Chondrocyte (in vitro differentiated cells): ENCODE measurements around the gene PGGT1B. TPM values are rescaled to one million over a fixed set of nuclear protein-coding genes. Genes with fewer than 3 reads are reported as not detected.

Experiments used
- DNase-seq: peaks from one replicate; pipeline ENCODE4 v3.0.0; 2021; ENCODE audit warnings: mixed read lengths, low spot score
- H3K27ac Mint-ChIP-seq: one replicate; pipeline ENCODE4 v1.8.0; 2021; ENCODE audit warnings: mild to moderate bottlenecking, moderate library complexity, mixed read lengths; ENCODE audit not compliant: unreplicated experiment
- H3K27me3 Mint-ChIP-seq: 2 replicates; pipeline ENCODE4 v1.8.0; 2021; ENCODE audit warnings: low read depth, mixed read lengths
- H3K36me3 Mint-ChIP-seq: 2 replicates; pipeline ENCODE4 v1.8.0; 2021; ENCODE audit warnings: low read depth, mixed read lengths
- H3K4me1 Mint-ChIP-seq: 2 replicates; pipeline ENCODE4 v1.8.0; 2021; ENCODE audit warnings: low read depth, mild to moderate bottlenecking, mixed read lengths
- H3K4me3 Mint-ChIP-seq: one replicate; pipeline ENCODE4 v1.8.0; 2021; ENCODE audit warnings: mild to moderate bottlenecking, moderate library complexity, mixed read lengths; ENCODE audit not compliant: unreplicated experiment
- H3K9me3 Mint-ChIP-seq: 2 replicates; pipeline ENCODE4 v1.8.0; 2021; ENCODE audit warnings: low read depth, mixed read lengths
- long read RNA-seq: library from polyadenylated mRNA; stranded (forward); transcript quantifications from one replicate; pipeline ENCODE4 v2.0.0, GENCODE V29; 2021
- total RNA-seq: library from RNA; stranded (reverse); gene quantifications from 3 replicates; pipeline ENCODE4 v1.2.1, GENCODE V29; 2021
- TF ChIP-seq, protein P1 (sequence below): fragments of 200-600 bp; sonication (generic); IDR thresholded peaks from 2 replicates; pipeline ENCODE4 v1.5.0; 2021; ENCODE audit warnings: antibody characterized with exemption, mild to moderate bottlenecking, moderate library complexity

Gene PGGT1B
- 35.6 to 46.2 TPM (median 38.2 TPM) in 3 replicates for total RNA-seq
- long read RNA-seq, full-length matches to known transcripts: 11 of 14 reads
- long read RNA-seq, partial matches to known transcripts: 0 of 14 reads
- long read RNA-seq, other reads (novel, unspliced or antisense): 3 of 14 reads

DNA sequence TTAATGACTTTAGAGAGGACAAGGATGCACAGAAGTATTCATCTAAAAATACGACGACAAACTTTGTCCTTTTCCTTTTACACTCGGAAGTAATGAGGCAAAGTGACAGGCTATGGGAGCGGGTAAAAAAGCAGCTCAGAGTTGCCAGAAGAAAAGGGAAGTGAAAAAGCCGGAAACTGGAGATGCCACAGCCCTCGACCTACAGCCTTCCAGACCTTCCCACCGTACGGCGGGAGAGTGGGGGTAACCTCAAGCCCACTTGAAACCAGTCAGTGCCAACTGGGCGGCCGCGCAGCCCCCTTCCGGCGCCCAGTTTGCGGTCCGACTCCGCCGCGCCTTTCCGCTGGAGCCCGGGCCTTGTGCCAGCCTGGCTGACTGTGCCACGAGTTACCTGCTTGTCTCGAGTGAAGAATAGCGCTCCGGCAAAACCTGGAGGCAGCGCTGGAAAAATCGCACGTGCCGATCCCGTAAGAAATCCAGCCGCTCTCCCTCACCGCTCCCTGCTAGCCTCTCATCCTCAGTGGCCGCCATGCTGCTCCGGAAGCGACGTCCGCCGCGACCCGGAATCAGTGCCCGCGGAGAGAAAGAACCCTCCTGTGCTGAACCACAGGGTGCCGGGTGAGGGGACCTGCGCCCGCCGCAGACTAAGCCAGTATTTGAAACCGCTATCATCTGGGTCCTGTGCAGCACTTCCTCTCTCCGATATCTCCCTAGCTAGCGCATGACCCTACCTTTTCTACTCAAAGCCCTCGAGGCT, at the start of gene PGGT1B:
Gene PGGT1B (minus strand): TSS at position 557 of the 757 bp plus-strand sequence. CDS start 26 bp downstream, at position 531.
- DNase-seq: peak; percentile 95
- Mint-ChIP-seq H3K9me3 (no peaks in the 10 kb centered on the region), H3K4me3 (peak within 1 kb of the TSS; percentile 83), H3K27ac (peak within 1 kb of the TSS; percentile 97), H3K27me3 (no peaks in the 10 kb centered on the region), H3K4me1 (peaks cover 49% of the 10 kb centered on the region), H3K36me3 (no peaks in the 10 kb centered on the region)
- TF ChIP-seq, protein P1, sequence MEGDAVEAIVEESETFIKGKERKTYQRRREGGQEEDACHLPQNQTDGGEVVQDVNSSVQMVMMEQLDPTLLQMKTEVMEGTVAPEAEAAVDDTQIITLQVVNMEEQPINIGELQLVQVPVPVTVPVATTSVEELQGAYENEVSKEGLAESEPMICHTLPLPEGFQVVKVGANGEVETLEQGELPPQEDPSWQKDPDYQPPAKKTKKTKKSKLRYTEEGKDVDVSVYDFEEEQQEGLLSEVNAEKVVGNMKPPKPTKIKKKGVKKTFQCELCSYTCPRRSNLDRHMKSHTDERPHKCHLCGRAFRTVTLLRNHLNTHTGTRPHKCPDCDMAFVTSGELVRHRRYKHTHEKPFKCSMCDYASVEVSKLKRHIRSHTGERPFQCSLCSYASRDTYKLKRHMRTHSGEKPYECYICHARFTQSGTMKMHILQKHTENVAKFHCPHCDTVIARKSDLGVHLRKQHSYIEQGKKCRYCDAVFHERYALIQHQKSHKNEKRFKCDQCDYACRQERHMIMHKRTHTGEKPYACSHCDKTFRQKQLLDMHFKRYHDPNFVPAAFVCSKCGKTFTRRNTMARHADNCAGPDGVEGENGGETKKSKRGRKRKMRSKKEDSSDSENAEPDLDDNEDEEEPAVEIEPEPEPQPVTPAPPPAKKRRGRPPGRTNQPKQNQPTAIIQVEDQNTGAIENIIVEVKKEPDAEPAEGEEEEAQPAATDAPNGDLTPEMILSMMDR: peak; percentile 23

DNA sequence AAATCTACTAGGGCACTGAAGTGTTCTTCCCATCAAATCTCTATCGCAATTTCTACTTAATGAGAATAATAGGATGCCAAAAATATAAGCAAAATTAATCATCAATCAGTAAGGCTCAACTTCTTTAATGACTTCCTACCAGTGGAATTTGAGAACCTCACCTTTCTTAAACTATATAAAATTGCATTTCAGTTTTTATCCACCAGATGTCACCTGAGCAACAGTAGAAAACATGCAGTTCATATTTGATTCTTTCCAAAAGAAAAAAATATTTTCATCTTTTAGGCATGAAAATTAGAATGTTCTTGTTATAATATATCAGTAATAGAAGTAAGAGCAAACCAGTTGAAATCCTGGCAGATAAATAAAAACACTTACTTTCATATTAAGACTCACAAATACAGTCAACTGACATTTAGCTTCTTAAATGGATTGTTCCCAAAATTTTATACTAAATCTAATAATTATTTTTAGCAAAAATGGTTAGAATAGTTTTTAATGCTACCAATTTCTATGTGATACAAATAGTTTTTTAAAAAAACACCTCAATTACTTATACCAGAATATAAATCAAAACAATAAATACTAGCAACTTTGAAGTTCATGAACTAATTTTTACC, 47.2 kb upstream of the PGGT1B start:
- TF ChIP-seq, protein P1: peak; percentile 93
- Mint-ChIP-seq H3K36me3 (no peaks in the 10 kb centered on the region), H3K4me1 (no peaks in the 10 kb centered on the region), H3K27ac (no peak overlapping the region), H3K27me3 (peaks cover 37% of the 10 kb centered on the region), H3K9me3 (no peaks in the 10 kb centered on the region), H3K4me3 (no peak overlapping the region)
- DNase-seq: no peak

DNA sequence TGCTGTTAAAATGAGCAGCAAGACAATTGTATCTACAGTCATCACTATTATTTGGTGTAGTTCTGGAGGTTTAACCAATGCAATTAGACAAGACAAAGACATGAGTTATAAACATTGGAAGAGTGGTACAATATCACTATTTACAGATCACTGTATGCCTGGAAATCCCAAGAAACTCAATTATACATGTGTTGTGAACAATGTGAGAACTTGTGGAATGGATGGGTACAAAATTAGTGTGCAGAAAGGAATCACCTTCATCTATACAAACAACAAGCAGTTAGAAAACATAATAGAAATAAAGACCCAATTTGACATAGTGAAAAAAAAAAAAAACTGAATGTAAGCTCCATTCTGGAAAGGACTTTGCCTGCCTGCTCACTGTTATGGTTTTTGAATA, 46.1 kb upstream of the PGGT1B start:
- H3K27ac Mint-ChIP-seq: no peak overlapping the region
- H3K4me3 Mint-ChIP-seq: no peak overlapping the region
- no peaks in the 10 kb centered on the region for H3K36me3 Mint-ChIP-seq
- H3K9me3 Mint-ChIP-seq: no peaks in the 10 kb centered on the region
- DNase-seq: no peak
- peaks cover 38% of the 10 kb centered on the region for H3K27me3 Mint-ChIP-seq
- no peaks in the 10 kb centered on the region for H3K4me1 Mint-ChIP-seq
- TF ChIP-seq, protein P1: no peak

DNA sequence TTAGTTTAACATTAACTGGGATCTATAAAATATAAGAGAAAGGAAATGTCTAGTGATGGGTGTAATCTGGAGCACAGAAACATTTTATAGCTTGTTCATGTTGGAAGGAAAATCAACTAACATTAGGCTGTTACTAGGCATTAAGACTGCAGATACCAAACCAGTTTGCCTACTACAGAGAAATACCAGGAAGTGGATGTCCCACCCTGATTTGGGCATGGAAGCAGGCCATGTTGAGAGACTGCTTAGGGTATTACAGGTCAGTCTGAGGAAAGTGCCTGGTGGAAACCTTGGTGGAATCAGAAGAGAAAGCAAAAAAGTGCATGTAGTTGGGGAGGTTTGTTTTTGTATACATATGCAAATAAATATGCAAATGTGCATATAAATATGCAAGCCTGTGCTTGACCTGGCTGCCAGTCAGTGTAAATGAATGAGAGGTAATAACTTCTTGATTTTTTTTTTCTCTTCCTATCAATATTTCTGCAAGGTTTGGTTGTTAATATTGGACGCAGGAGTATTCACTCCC, 43.4 kb upstream of the PGGT1B start:
- H3K9me3 Mint-ChIP-seq: no peaks in the 10 kb centered on the region
- TF ChIP-seq, protein P1: no peak
- no peak overlapping the region for H3K27ac Mint-ChIP-seq
- H3K4me1 Mint-ChIP-seq: no peaks in the 10 kb centered on the region
- DNase-seq: no peak
- H3K4me3 Mint-ChIP-seq: no peak overlapping the region
- H3K27me3 Mint-ChIP-seq: peaks cover 37% of the 10 kb centered on the region
- H3K36me3 Mint-ChIP-seq: no peaks in the 10 kb centered on the region

DNA sequence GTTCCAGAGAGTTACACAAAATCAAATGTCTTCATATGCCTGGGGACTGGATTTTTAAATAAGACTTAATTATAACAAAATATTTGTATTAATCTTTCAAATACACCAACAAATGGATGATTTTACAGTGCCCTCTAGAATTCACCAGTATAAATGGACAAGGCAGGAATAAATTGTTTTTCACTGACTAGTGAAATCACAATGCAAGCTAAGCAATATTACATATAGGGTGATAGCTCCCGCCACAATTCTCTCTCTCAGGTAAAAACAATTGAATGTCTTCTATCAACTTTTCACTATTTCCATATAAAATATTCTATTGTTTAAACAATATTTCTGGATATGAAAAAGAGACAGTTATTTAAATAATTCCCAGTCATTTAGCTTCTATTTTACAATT, 41.8 kb upstream of the PGGT1B start:
- Mint-ChIP-seq H3K27ac (no peak overlapping the region), H3K27me3 (peaks cover 38% of the 10 kb centered on the region), H3K4me1 (no peaks in the 10 kb centered on the region), H3K9me3 (no peaks in the 10 kb centered on the region), H3K4me3 (no peak overlapping the region), H3K36me3 (no peaks in the 10 kb centered on the region)
- no peak for DNase-seq
- TF ChIP-seq, protein P1: no peak
